ENCODE measurements around the gene DPYSL3. TPM values are rescaled to one million over a fixed set of nuclear protein-coding genes. Genes with fewer than 3 reads are reported as not detected.

Gene DPYSL3
- total RNA-seq, 1 donor from 2014 or later = 102 TPM

GRCh38 chr5:147400881-147401280, 109.0 kb downstream of the DPYSL3 start:
- no peak overlapping the region for H3K27ac Mint-ChIP-seq (ENCODE audit: unreplicated experiment)
- no peak overlapping the region for H3K4me3 Mint-ChIP-seq
- TF ChIP-seq, protein P1, sequence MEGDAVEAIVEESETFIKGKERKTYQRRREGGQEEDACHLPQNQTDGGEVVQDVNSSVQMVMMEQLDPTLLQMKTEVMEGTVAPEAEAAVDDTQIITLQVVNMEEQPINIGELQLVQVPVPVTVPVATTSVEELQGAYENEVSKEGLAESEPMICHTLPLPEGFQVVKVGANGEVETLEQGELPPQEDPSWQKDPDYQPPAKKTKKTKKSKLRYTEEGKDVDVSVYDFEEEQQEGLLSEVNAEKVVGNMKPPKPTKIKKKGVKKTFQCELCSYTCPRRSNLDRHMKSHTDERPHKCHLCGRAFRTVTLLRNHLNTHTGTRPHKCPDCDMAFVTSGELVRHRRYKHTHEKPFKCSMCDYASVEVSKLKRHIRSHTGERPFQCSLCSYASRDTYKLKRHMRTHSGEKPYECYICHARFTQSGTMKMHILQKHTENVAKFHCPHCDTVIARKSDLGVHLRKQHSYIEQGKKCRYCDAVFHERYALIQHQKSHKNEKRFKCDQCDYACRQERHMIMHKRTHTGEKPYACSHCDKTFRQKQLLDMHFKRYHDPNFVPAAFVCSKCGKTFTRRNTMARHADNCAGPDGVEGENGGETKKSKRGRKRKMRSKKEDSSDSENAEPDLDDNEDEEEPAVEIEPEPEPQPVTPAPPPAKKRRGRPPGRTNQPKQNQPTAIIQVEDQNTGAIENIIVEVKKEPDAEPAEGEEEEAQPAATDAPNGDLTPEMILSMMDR (conservative IDR thresholded peaks at IDR 0.05) = no peak
- DNase-seq (ENCODE audit: low read depth, low spot score) = no peak
- no peaks in the 10 kb centered on the region for H3K27me3 Mint-ChIP-seq (ENCODE audit: low read depth)
- no peaks in the 10 kb centered on the region for H3K9me3 Mint-ChIP-seq
- H3K36me3 Mint-ChIP-seq (ENCODE audit: low read depth) = peaks cover 33% of the 10 kb centered on the region
- no peaks in the 10 kb centered on the region for H3K4me1 Mint-ChIP-seq

DNA sequence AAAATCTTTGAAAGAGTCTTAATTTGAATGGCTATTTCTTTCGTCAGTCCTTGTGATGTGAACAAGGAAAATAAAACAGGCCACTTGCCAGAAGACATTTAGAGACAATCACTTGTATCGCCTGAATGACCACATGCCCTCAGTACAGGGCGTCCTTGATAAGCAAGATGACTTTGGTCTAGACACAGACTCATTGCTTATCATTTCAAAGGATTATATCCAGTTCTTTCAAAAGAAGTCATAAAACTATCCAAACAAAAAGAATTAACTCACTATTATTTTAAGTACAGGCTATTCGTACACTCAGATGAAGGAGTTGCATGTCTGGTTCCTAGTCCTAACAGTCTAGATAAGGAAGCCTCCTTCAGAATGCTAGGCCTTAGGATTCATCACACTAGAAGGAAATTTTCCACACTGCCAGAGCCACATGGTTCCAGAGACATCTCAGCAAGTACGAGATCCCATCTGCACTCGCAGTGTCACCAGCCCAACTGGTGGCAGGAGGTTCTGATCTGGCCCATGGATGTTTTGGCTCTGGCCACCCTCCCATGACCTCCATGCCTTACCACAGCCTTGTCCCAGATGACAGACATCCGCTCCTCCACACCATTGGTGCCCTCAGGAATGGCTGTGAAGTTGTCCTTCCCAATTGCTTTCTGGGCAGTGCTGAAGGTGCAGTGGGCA, 109.6 kb downstream of the DPYSL3 start:
- Mint-ChIP-seq H3K4me1 (no peaks in the 10 kb centered on the region), H3K27ac (ENCODE audit: unreplicated experiment) (no peak overlapping the region), H3K9me3 (no peaks in the 10 kb centered on the region), H3K4me3 (no peak overlapping the region), H3K27me3 (ENCODE audit: low read depth) (no peaks in the 10 kb centered on the region), H3K36me3 (ENCODE audit: low read depth) (peaks cover 39% of the 10 kb centered on the region)
- DNase-seq (ENCODE audit: low read depth, low spot score) = no peak
- TF ChIP-seq, protein P1 (conservative IDR thresholded peaks at IDR 0.05) = no peak

DNA sequence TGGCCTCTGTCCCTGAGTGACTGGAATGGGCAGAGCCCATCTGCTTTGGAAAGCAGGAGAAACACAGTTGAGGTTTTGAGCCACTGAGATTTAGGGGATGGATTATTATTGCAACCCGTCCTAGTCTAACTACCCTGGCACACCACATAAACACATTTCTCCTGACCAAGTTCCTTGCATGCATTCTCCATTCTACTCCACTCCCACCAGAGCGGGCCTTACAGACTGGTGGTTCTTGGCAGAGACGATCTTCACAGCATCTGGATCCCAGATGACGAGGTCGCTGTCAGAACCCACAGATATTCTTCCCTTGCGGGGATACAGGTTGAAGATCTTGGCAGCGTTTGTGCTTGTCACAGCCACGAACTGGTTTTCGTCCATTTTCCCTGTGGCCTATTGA, 111.0 kb downstream of the DPYSL3 start:
- no peaks in the 10 kb centered on the region for H3K9me3 Mint-ChIP-seq
- H3K27me3 Mint-ChIP-seq (ENCODE audit: low read depth) = no peaks in the 10 kb centered on the region
- H3K4me3 Mint-ChIP-seq = no peak overlapping the region
- TF ChIP-seq, protein P1 (conservative IDR thresholded peaks at IDR 0.05) = no peak
- H3K36me3 Mint-ChIP-seq (ENCODE audit: low read depth) = peaks cover 34% of the 10 kb centered on the region
- no peak for DNase-seq (ENCODE audit: low read depth, low spot score)
- no peaks in the 10 kb centered on the region for H3K4me1 Mint-ChIP-seq
- H3K27ac Mint-ChIP-seq (ENCODE audit: unreplicated experiment) = no peak overlapping the region

DNA sequence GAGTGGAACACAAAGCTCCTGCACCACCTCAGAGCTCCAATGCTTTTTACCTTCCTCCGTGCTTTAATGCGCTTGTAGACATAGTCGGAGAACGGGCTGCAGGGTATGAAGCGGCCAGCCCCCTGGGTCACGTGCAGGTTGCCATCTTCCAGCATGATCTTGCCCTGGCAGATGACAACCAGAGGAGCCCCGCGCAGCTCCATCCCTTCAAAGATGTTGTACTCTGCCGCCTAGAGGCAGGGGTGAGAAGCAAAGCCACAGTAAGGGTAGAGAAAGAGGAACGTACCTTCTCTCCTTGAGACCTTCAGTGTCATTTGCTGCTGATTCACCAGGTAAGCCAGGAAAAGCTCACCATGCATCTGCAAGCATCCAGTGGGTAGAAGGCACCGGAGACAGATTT, 112.3 kb downstream of the DPYSL3 start:
- no peak overlapping the region for H3K27ac Mint-ChIP-seq (ENCODE audit: unreplicated experiment)
- H3K9me3 Mint-ChIP-seq = no peaks in the 10 kb centered on the region
- H3K4me3 Mint-ChIP-seq = no peak overlapping the region
- H3K4me1 Mint-ChIP-seq = no peaks in the 10 kb centered on the region
- TF ChIP-seq, protein P1 (conservative IDR thresholded peaks at IDR 0.05) = no peak
- no peak for DNase-seq (ENCODE audit: low read depth, low spot score)
- no peaks in the 10 kb centered on the region for H3K27me3 Mint-ChIP-seq (ENCODE audit: low read depth)
- H3K36me3 Mint-ChIP-seq (ENCODE audit: low read depth) = peaks cover 33% of the 10 kb centered on the region

GRCh38 chr5:147396070-147396823, 113.6 kb downstream of the DPYSL3 start:
- Mint-ChIP-seq H3K27me3 (ENCODE audit: low read depth) (no peaks in the 10 kb centered on the region), H3K36me3 (ENCODE audit: low read depth) (peaks cover 34% of the 10 kb centered on the region), H3K27ac (ENCODE audit: unreplicated experiment) (no peak overlapping the region), H3K9me3 (no peaks in the 10 kb centered on the region), H3K4me1 (no peaks in the 10 kb centered on the region), H3K4me3 (no peak overlapping the region)
- TF ChIP-seq, protein P1 (conservative IDR thresholded peaks at IDR 0.05) = no peak
- DNase-seq (ENCODE audit: low read depth, low spot score) = no peak

Data from neural crest cell (in vitro differentiated cells).